Measurements from ENCODE around the gene TOM1.

The TOM1 gene

GRCh38 chr22:35376728-35377472, 77.2 kb downstream of the TOM1 start:
- H3K27me3 ChIP-seq (ENCODE audit: insufficient read depth, poor library complexity, severe bottlenecking) = no peaks in the 10 kb centered on the region
- no peak overlapping the region for H3K4me3 ChIP-seq (replicated peaks; ENCODE audit: insufficient read depth, low read length)
- H3K27ac ChIP-seq (replicated peaks) = peak overlapping the region; percentile 35
- peak; percentile 96 to 100 for DNase-seq (ENCODE audit: low read depth in 1 of 2, low spot score in 1 of 2)
- no peak for TF ChIP-seq GABPA (IDR thresholded peaks at IDR 0.05; ENCODE audit: low read depth)
- peak; percentile 97 for TF ChIP-seq POLR2AphosphoS5 (IDR thresholded peaks at IDR 0.05; ENCODE audit: low read depth)
- TF ChIP-seq REST (IDR thresholded peaks at IDR 0.05; ENCODE audit: insufficient replicate concordance, low read depth) = no peak
- peak; percentile 71; the same call in 1 of the 2 replicates for TF ChIP-seq SPI1 (IDR thresholded peaks at IDR 0.05; ENCODE audit: borderline replicate concordance, low read depth)
- no peak for TF ChIP-seq CTCF (IDR thresholded peaks at IDR 0.05; ENCODE audit: insufficient read depth, low read length)

- no peak for DNase-seq (ENCODE audit: low read depth in 1 of 2, low spot score in 1 of 2)
- no peak overlapping the region for H3K4me3 ChIP-seq (replicated peaks; ENCODE audit: insufficient read depth, low read length)
- TF ChIP-seq SPI1 (IDR thresholded peaks at IDR 0.05; ENCODE audit: borderline replicate concordance, low read depth) (peak; percentile 62; the same call in 1 of the 2 replicates), POLR2AphosphoS5 (IDR thresholded peaks at IDR 0.05; ENCODE audit: low read depth) (no peak), REST (IDR thresholded peaks at IDR 0.05; ENCODE audit: insufficient replicate concordance, low read depth) (no peak)
- H3K27ac ChIP-seq (replicated peaks) = no peak overlapping the region
- no peaks in the 10 kb centered on the region for H3K27me3 ChIP-seq (ENCODE audit: insufficient read depth, poor library complexity, severe bottlenecking)
Measured at GRCh38 chr22:35377735-35378134, 78.0 kb downstream of the TOM1 start.

GRCh38 chr22:35378621-35379020, 78.9 kb downstream of the TOM1 start:
- Histone ChIP-seq H3K27me3 (ENCODE audit: insufficient read depth, poor library complexity, severe bottlenecking) (no peaks in the 10 kb centered on the region), H3K27ac (replicated peaks) (no peak overlapping the region), H3K4me3 (replicated peaks; ENCODE audit: insufficient read depth, low read length) (no peak overlapping the region)
- no peak for TF ChIP-seq SPI1 (IDR thresholded peaks at IDR 0.05; ENCODE audit: borderline replicate concordance, low read depth)
- TF ChIP-seq CTCF (IDR thresholded peaks at IDR 0.05; ENCODE audit: insufficient read depth, low read length) = no peak
- no peak for DNase-seq (ENCODE audit: low read depth in 1 of 2, low spot score in 1 of 2)

- TF ChIP-seq POLR2AphosphoS5 (IDR thresholded peaks at IDR 0.05; ENCODE audit: low read depth) (no peak), GABPA (IDR thresholded peaks at IDR 0.05; ENCODE audit: low read depth) (no peak), SPI1 (IDR thresholded peaks at IDR 0.05; ENCODE audit: borderline replicate concordance, low read depth) (no peak), REST (IDR thresholded peaks at IDR 0.05; ENCODE audit: insufficient replicate concordance, low read depth) (no peak), CTCF (IDR thresholded peaks at IDR 0.05; ENCODE audit: insufficient read depth, low read length) (no peak)
- Histone ChIP-seq H3K27me3 (ENCODE audit: insufficient read depth, poor library complexity, severe bottlenecking) (no peaks in the 10 kb centered on the region), H3K27ac (replicated peaks) (no peak overlapping the region), H3K4me3 (replicated peaks; ENCODE audit: insufficient read depth, low read length) (no peak overlapping the region)
- no peak for DNase-seq (ENCODE audit: low read depth in 1 of 2, low spot score in 1 of 2)
Measured at GRCh38 chr22:35379146-35379993, 79.7 kb downstream of the TOM1 start.
